Measurements from ENCODE around the gene SLC47A2. TPM values are rescaled to one million over a fixed set of nuclear protein-coding genes. Genes with fewer than 3 reads are reported as not detected.

SLC47A2 gene
- total RNA-seq, 1 experiment from 2014 or later, result not detected

- no peak for DNase-seq (ENCODE audit: extremely low read depth, low read depth)
These were observed 13.5 kb upstream of the SLC47A2 start for GRCh38 chr17:19729900-19730299.

GRCh38 chr17:19728084-19728495 lies 11.7 kb upstream of the SLC47A2 start:
- no peak for DNase-seq (ENCODE audit: extremely low read depth, low read depth)

GRCh38 chr17:19727501-19728078 lies 11.2 kb upstream of the SLC47A2 start:
- no peak for DNase-seq (ENCODE audit: extremely low read depth, low read depth)

- no peak for DNase-seq (ENCODE audit: extremely low read depth, low read depth)
These were observed 10.4 kb upstream of the SLC47A2 start for GRCh38 chr17:19726631-19727376.

DNA sequence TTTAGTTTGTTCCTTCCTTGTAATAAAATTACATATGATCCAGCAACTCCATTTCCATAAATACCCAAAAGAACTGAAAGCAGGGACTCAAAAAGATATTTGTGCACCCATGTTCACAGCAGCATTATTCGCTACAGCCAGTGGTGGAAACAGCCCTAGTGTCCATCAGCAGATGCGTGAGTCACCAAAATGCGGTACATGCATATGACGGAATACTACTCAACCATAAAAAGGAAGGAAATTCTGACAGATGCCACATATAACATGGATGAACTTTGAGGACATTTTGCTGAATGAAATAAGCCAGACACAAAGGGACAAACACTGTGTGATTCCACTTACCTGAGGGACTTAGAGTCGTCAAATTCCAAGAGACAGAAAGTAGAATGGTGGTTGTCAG lies 9.1 kb upstream of the SLC47A2 start:
- no peak for DNase-seq (ENCODE audit: extremely low read depth, low read depth)

DNA sequence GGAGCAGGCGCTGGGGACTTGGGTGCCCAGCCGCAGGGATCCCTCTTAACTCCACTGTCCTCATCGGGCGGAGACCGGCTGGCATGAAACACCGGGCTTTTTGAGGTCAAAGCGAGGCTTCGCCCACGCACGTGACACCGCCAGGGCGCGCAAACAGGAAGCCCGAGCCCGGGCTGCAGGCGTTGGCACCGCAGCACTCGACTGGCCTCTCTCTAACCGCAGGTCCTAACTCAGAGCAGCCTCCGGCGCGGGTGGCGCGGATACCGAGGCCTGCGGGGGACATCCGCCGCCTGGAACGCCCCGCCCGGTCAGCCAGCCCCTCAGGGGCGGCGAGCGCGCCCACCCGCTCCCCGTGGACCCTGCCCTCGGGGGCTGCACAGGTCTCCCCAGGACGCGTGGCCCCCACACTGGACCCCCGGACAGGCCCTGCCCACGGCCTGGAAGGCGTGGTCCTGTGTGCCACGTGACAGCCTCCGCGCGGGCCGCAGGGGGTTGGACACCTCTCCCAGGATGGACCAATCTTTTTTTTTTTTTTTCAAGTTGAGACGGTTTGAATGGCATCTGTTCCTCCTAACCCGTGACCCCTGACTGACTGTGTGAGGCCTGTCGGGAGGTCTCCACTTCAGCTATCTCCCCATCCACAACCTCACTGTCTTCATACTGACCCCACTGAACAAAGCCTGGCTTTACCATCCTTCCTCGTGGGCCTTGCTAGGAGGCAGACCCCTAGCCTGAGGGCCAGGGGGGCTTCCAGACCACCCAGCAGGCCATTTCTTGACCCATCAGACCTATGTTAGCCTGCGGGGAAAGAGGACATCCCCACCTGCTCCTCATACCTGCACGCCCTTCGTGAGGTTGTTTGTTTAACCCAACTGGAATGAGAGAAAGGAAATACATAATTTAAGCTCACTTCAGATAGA lies 8.4 kb upstream of the SLC47A2 start:
- DNase-seq (ENCODE audit: extremely low read depth, low read depth), result no peak

- no peak for DNase-seq (ENCODE audit: extremely low read depth, low read depth)
These were observed 7.6 kb upstream of the SLC47A2 start for GRCh38 chr17:19723964-19724363.

- no peak for DNase-seq (ENCODE audit: extremely low read depth, low read depth)
These were observed 4.4 kb upstream of the SLC47A2 start for GRCh38 chr17:19720631-19721426.

DNA sequence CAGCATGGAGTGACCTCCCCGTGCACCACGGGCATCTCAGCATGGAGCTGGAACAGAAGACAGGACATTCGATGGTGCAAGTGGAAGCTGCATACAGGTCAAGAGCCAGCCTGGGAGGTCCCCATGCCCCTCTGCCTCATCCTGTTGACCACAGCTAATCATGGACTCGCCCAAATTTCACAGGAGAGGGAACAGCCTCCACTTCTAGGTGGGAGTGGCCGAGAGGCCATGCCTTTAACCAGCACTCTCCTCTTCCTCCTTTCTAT lies 3.8 kb upstream of the SLC47A2 start:
- DNase-seq (ENCODE audit: extremely low read depth, low read depth), result no peak

DNA sequence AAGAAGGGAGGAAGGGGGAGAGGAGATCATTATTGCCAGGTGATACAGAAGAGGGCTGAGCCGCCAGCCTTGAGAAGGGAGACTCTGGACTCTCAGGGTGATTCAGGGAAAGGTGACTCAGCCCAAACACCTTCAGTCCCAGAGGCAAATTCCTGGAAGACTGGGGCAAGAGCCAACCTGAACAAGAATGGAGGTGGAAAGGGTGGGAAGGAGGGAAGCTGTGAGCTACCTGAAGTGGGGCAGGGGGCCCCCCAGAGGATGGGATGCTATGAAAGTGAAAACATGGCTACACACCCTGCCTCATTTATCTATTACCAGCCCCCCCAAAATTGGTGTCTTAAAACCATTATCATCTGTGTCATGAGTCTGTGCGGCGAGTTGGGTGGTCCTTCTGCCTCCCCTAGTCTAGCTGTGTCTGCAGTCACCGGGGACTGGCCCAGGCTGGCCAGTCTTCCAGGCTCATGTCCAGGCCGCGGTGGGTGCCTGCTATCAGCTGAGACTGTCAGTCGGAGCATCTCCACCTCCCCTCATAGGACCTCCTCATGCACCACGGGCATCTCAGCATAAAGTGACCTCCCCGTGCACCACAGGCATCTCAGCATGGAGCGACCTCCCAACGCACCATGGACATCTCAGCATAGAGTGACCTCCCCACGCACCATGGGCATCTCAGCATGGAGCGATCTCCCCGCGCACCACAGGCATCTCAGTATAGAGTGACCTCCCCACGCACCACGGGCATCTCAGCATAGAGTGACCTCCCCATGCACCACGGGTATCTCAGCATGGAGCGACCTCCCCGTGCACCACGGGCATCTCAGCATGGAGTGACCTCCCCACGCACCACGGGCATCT lies 3.2 kb upstream of the SLC47A2 start:
- DNase-seq (ENCODE audit: extremely low read depth, low read depth), result no peak

- no peak for DNase-seq (ENCODE audit: extremely low read depth, low read depth)
These were observed 2.4 kb upstream of the SLC47A2 start for GRCh38 chr17:19718613-19719354.

DNA sequence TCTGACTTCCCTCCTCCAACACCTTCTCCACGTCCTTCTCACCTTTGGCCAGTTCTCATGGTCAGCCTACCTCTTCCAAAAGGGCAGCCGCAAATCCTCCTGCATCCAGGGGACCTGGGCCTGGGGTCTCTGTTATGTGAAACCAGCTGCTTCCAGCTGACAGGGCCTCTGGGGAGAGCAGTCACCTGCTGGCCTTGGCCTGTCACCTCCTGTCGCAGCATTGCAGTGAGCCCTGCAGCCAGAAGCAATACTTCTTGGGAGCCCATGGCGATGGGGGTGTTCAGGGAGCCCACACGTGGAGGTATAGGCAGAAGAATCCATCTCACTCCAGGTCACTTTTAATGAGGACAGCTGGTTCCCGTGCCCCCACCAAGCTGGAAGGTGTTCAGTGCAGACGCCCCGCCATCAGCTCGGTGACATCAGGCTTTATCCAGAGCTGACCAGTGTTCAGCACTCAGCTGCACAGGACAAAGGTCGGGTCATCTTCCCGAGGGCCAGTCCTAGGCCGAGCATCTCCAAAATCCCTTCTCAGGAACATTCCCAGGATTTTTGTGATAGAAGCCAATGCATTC lies 1.7 kb upstream of the SLC47A2 start:
- DNase-seq (ENCODE audit: extremely low read depth, low read depth), result no peak

DNA sequence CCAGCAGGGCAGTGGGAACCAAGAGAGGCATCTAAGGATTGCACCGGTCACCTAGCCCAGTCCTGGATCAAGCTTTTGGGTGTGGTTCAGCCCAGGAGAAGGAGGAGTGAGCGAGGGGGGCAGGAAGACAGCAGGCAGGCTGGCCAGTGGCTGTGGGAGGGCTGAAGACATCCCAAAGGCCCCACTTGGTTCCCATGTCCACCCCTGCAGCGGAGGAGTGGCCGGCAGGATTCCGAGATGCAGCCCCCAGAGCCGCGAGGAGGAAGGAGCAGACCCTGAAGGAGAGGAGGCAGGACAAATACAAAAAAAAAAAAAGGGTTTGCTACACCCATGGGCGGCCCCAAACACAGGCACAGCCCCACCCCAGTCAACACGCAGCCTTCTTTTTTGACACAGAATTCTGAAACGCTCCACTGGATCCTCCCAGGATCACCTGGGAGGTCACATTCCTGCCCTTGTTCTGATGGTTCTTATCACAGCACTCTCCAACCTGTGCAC lies 1.1 kb upstream of the SLC47A2 start:
- no peak for DNase-seq (ENCODE audit: extremely low read depth, low read depth)

- no peak for DNase-seq (ENCODE audit: extremely low read depth, low read depth)
These were observed 612 bp upstream of the SLC47A2 start for GRCh38 chr17:19717031-19717360.

- no peak for DNase-seq (ENCODE audit: extremely low read depth, low read depth)
These were observed 1.6 kb downstream of the SLC47A2 start for GRCh38 chr17:19714542-19715411.

GRCh38 chr17:19713901-19714361 lies 2.5 kb downstream of the SLC47A2 start:
- no peak for DNase-seq (ENCODE audit: extremely low read depth, low read depth)

DNA sequence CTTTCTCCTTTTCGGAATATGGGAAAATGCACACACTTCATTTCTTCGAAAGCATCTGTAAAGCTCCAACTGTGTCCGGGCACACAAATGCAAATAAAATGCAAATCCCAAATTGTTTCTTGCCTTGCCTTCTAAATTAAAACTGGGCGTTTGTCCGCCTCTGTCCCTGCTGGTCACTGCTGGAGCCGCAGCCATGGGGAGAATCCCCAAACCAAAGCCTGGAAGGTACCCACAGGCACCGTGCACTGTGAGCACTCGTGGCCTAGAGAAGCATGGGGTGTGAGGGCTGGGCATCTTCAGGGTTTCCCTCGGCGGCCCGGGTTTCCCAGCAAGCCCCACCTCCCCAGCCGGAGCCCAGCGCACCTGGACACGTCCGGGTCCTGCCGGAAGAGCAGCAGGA lies 2.9 kb downstream of the SLC47A2 start:
- DNase-seq (ENCODE audit: extremely low read depth, low read depth), result no peak

Measured in NCI-H460 (cell line).